MCF 10A (cell line): ENCODE results near the gene TMEM132D. TPM values are rescaled to one million over a fixed set of nuclear protein-coding genes. Genes with fewer than 3 reads are reported as not detected.

ENCODE experiments used
- BruUV-seq: library from RNA; stranded (reverse); fragments of 400-500 nt; replicated peaks from 2 replicates; lab custom pipeline; 2021; lab: Mats Ljungman, UMichigan
- CTCF ChIA-PET: fragments of 300-600 bp; sonication (Branson Sonifier 250); formaldehyde crosslinking; extraction: SDS; loops from one replicate; lab custom pipeline; 2021; ENCODE audit warnings: antibody characterized with exemption, inconsistent platforms; lab: Yijun Ruan, JAX
- POLR2A ChIA-PET: fragments of 300-600, 350-650 bp; sonication (Branson Sonifier 250); formaldehyde crosslinking; extraction: SDS; loops from one replicate; lab custom pipeline; 2020; ENCODE audit warnings: antibody characterized with exemption, inconsistent platforms; lab: Yijun Ruan, JAX
- DNase-seq: peaks from one replicate; pipeline ENCODE4 v3.0.0-alpha.2; 2018; ENCODE audit not compliant: unreplicated experiment
- H3K27ac Mint-ChIP-seq: one replicate; pipeline ENCODE4 v1.8.0; 2022; ENCODE audit warnings: mild to moderate bottlenecking, low read depth, mixed read lengths; ENCODE audit not compliant: unreplicated experiment
- H3K27me3 Mint-ChIP-seq: one replicate; pipeline ENCODE4 v1.8.0; 2022; ENCODE audit warnings: mixed read lengths; ENCODE audit not compliant: insufficient read depth, unreplicated experiment
- H3K36me3 Mint-ChIP-seq: one replicate; pipeline ENCODE4 v1.8.0; 2022; ENCODE audit warnings: mild to moderate bottlenecking, moderate library complexity, mixed read lengths; ENCODE audit not compliant: insufficient read depth, unreplicated experiment
- H3K4me1 Mint-ChIP-seq: one replicate; pipeline ENCODE4 v1.8.0; 2022; ENCODE audit warnings: mixed read lengths; ENCODE audit not compliant: insufficient read depth, unreplicated experiment
- H3K4me3 Mint-ChIP-seq: one replicate; pipeline ENCODE4 v1.8.0; 2022; ENCODE audit warnings: mild to moderate bottlenecking, moderate library complexity, mixed read lengths; ENCODE audit not compliant: unreplicated experiment
- H3K9me3 Mint-ChIP-seq: one replicate; pipeline ENCODE4 v1.8.0; 2022; ENCODE audit warnings: mixed read lengths; ENCODE audit not compliant: unreplicated experiment
- intact Hi-C: fragments of 100-400 bp; cut with micrococcal nuclease; formaldehyde crosslinking; loops from 2 replicates; pipeline ENCODE4 v1.14.1; 2022
- total RNA-seq: library from RNA; stranded (reverse); gene quantifications from 2 replicates; pipeline ENCODE4 v1.2.3, GENCODE V29; 2022
- TF ChIP-seq, protein P1 (sequence below): fragments of 200-600 bp; IDR thresholded peaks from one replicate; pipeline ENCODE4 v1.8.0; 2022; ENCODE audit warnings: antibody characterized with exemption, mild to moderate bottlenecking; ENCODE audit not compliant: unreplicated experiment

The TMEM132D gene
- total RNA-seq, 1 experiment from 2014 or later: not detected

DNA sequence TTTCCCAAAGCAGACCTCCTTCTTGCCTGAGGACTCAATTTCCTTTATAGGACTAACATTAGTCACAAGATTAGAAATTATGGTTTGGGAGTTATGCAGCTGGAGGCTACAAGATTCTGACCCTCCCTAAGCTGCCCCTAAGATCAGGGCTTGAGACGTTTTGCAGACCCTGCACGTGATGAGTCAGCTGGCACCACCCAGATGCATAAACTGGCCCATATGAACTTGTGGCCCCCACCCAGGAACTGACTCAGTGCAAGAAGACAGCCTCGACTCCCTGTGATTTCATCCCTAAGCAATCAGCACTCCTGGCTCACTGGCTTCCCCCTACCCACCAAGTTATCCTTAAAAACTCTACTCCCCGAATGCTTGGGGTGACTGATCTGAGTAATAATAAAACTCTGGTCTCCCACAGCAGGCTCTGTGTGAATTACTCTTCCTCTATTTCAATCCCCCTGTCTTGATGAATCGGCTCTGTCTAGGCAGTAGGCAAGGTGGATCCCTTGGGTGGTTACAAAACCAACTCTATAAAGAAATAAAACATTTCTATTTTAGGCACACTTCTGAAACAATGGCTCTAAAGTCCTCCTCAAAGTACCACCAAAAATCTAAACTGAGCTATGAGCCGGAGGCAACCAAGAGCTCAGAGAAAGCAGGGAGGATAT is 233.4 kb downstream of the TMEM132D start:
- POLR2A ChIA-PET: no interaction called here
- no TSS peak for BruUV-seq
- peaks cover 6% of the 10 kb centered on the region for H3K4me1 Mint-ChIP-seq
- TF ChIP-seq, protein P1, sequence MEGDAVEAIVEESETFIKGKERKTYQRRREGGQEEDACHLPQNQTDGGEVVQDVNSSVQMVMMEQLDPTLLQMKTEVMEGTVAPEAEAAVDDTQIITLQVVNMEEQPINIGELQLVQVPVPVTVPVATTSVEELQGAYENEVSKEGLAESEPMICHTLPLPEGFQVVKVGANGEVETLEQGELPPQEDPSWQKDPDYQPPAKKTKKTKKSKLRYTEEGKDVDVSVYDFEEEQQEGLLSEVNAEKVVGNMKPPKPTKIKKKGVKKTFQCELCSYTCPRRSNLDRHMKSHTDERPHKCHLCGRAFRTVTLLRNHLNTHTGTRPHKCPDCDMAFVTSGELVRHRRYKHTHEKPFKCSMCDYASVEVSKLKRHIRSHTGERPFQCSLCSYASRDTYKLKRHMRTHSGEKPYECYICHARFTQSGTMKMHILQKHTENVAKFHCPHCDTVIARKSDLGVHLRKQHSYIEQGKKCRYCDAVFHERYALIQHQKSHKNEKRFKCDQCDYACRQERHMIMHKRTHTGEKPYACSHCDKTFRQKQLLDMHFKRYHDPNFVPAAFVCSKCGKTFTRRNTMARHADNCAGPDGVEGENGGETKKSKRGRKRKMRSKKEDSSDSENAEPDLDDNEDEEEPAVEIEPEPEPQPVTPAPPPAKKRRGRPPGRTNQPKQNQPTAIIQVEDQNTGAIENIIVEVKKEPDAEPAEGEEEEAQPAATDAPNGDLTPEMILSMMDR: no peak
- no peaks in the 10 kb centered on the region for H3K27me3 Mint-ChIP-seq
- CTCF ChIA-PET: interaction anchor here (0.6 to 1.2 kb wide), 2 partner anchors 26 to 244 kb away, joined by 3 to 5 read pairs; no protein-coding TSS in a partner anchor
- intact Hi-C loops: no loop called here
- H3K36me3 Mint-ChIP-seq: no peaks in the 10 kb centered on the region
- H3K9me3 Mint-ChIP-seq: no peaks in the 10 kb centered on the region
- no peak overlapping the region for H3K27ac Mint-ChIP-seq
- DNase-seq: no peak
- H3K4me3 Mint-ChIP-seq: no peak overlapping the region

DNA sequence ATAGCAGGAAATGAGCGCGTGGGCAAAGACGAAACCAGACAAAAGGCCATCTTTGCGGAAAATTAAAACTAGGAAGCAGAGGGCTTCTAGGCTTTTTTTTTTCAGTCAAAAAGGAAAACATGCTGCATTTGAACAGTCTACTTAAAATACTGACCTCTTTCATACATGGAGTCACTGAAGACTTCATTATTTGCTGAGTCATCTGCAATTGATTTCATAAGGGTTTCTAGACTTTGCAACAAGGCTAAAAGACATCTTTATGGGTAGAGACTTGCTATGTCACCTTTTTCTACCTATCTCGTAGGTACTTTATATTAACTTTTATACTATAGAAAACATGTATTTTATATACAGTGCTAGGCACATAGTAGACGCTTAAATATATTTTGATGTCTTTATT is 238.4 kb downstream of the TMEM132D start:
- no peak overlapping the region for H3K4me3 Mint-ChIP-seq
- no peak for DNase-seq
- CTCF ChIA-PET: interaction anchor here (0.6 kb wide), 1 partner anchor 1213 kb away, joined by 3 read pairs; no protein-coding TSS in a partner anchor
- BruUV-seq: no TSS peak
- no peak overlapping the region for H3K27ac Mint-ChIP-seq
- no peaks in the 10 kb centered on the region for H3K36me3 Mint-ChIP-seq
- POLR2A ChIA-PET: no interaction called here
- intact Hi-C loops: no loop called here
- TF ChIP-seq, protein P1: no peak
- H3K27me3 Mint-ChIP-seq: no peaks in the 10 kb centered on the region
- H3K9me3 Mint-ChIP-seq: no peaks in the 10 kb centered on the region
- H3K4me1 Mint-ChIP-seq: peaks cover 2% of the 10 kb centered on the region

DNA sequence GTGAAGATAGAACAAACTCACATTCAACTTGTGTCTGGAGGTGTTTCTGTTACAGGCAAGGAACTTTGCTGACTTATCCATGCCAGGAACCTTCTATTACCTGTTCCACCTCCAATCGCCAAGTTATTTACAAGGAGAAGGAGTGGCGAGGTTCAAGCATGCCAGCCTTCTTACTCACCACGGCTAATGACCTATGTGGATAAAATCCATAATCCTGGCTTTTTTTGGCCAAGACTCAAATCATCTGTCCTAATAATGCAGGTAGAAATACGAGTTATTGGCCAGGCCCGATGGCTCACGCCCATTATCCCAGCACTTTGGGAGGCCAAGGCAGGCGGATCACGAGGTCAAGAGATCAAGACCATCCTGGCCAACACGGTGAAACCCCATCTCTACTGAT is 241.6 kb downstream of the TMEM132D start:
- no peak overlapping the region for H3K4me3 Mint-ChIP-seq
- peaks cover 6% of the 10 kb centered on the region for H3K4me1 Mint-ChIP-seq
- peak; percentile 79 for DNase-seq
- no TSS peak for BruUV-seq
- ChIA-PET CTCF (interaction anchor here (0.6 to 0.8 kb wide), 2 partner anchors 9 to 233 kb away, joined by 3 read pairs; no protein-coding TSS in a partner anchor), POLR2A (interaction anchor here (0.8 kb wide), 1 partner anchor 81 kb away, joined by 3 read pairs; no protein-coding TSS in a partner anchor)
- H3K9me3 Mint-ChIP-seq: no peaks in the 10 kb centered on the region
- H3K27ac Mint-ChIP-seq: peak overlapping the region; percentile 4
- TF ChIP-seq, protein P1: no peak
- no peaks in the 10 kb centered on the region for H3K36me3 Mint-ChIP-seq
- intact Hi-C loops: no loop called here
- H3K27me3 Mint-ChIP-seq: no peaks in the 10 kb centered on the region

DNA sequence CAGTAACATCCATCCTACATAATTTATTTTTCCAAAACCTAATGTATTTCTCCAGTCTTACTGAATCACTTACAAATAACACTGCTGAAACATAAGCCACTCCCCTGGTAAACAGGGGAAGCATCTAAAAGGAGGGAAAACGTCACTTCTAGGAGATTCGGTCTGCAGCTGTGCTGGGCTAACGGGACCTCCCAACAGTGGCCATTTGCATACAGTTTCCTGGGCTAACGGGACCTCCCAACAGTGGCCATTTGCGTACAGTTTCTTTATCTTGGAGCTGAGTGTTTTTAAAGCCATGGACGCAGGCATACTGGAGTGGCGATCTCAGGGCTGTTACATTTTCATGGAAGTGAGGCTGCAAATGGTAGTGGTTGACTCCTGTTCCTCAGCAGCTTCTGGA is 242.9 kb downstream of the TMEM132D start:
- TF ChIP-seq, protein P1: no peak
- ChIA-PET POLR2A (no interaction called here), CTCF (interaction anchor here (0.6 kb wide), 1 partner anchor 429 kb away, joined by 4 read pairs; no protein-coding TSS in a partner anchor)
- H3K27ac Mint-ChIP-seq: peak overlapping the region; percentile 4
- peaks cover 5% of the 10 kb centered on the region for H3K9me3 Mint-ChIP-seq
- H3K4me3 Mint-ChIP-seq: no peak overlapping the region
- H3K36me3 Mint-ChIP-seq: no peaks in the 10 kb centered on the region
- H3K4me1 Mint-ChIP-seq: peaks cover 6% of the 10 kb centered on the region
- DNase-seq: no peak
- no TSS peak for BruUV-seq
- intact Hi-C loops: no loop called here
- H3K27me3 Mint-ChIP-seq: no peaks in the 10 kb centered on the region
